A549 (cell line): ENCODE results near the gene NEK1. TPM values are rescaled to one million over a fixed set of nuclear protein-coding genes. Genes with fewer than 3 reads are reported as not detected.
A peak's percentile ranks its signal among the peaks of the same experiment; 100 is the strongest.

Experiments used
- ATAC-seq, 2 experiments: fragments of 200-7000 bp in 1 of 2; fragments of >200 bp in 1 of 2; cut with Nextera tagmentation in 1 of 2; cut with Tn5 transposase in 1 of 2; 3 replicates each; pipeline versions ENCODE4 v1.8.0 to v1.9.1; 2018 to 2020; ENCODE audit warnings: mild to moderate bottlenecking in 1 of 2, moderate library complexity in 1 of 2
- CTCF ChIA-PET: fragments of 300-600 bp; sonication (Branson Sonifier 250); formaldehyde crosslinking; extraction: SDS; loops from one replicate; lab custom pipeline; 2021; ENCODE audit warnings: antibody characterized with exemption, inconsistent platforms; lab: Yijun Ruan, JAX
- POLR2A ChIA-PET: fragments of 350-600 bp; formaldehyde crosslinking; extraction: SDS; loops from one replicate; lab custom pipeline; 2021; ENCODE audit warnings: antibody characterized with exemption, inconsistent platforms; lab: Yijun Ruan, JAX
- DNase-seq, 2 experiments: peaks; one replicate each; pipeline versions ENCODE4 v3.0.0 to v3.0.0-alpha.2; 2011 to 2016; ENCODE audit warnings: low read depth in 1 of 2, low spot score in 1 of 2
- FAIRE-seq: peaks from 2 replicates; lab custom pipeline; 2011; peaks lifted over from hg19 to GRCh38; lab: Jason Lieb, UNC
- H3K27ac ChIP-seq, 2 experiments: fragments of >200 bp; sonication (Bioruptor Twin); formaldehyde crosslinking; 3 replicates each; pipeline ENCODE4 v1.5.1; 2016 to 2017
- H3K4me1 ChIP-seq: fragments of >200 bp; sonication (Bioruptor Twin); formaldehyde crosslinking; 3 replicates; pipeline ENCODE4 v1.6.1; 2016
- H3K4me2 ChIP-seq: fragments of >200 bp; sonication (Bioruptor Twin); formaldehyde crosslinking; 3 replicates; pipeline ENCODE4 v1.6.1; 2016
- H3K4me3 ChIP-seq: fragments of >200 bp; sonication (Bioruptor Twin); formaldehyde crosslinking; 3 replicates; pipeline ENCODE4 v1.5.1; 2016
- H3K9me3 ChIP-seq: fragments of >200 bp; sonication (Bioruptor Twin); formaldehyde crosslinking; 3 replicates; pipeline ENCODE4 v1.6.1; 2016
- ATOH8 ChIP-seq: fragments of 250-450 bp; sonication (Bioruptor Pico); IDR thresholded peaks from 2 replicates; pipeline ENCODE4 v1.5.0; 2020; ENCODE audit warnings: low read depth, mild to moderate bottlenecking, moderate library complexity
- BCL3 ChIP-seq: fragments of >200 bp; sonication (Bioruptor Twin); formaldehyde crosslinking; IDR thresholded peaks from 3 replicates; pipeline ENCODE4 v1.6.1; 2016
- CEBPB ChIP-seq, 2 experiments: fragments of >200 bp in 1 of 2; sonication (Bioruptor Twin) in 1 of 2; formaldehyde crosslinking in 1 of 2; IDR thresholded peaks; 2 replicates each; pipeline ENCODE4 v1.6.1; 2012 to 2016
- CHD4 ChIP-seq: fragments of 200-600 bp; sonication (generic); IDR thresholded peaks from 2 replicates; pipeline ENCODE4 v1.6.1; 2016; ENCODE audit warnings: antibody characterized with exemption, mild to moderate bottlenecking, borderline replicate concordance
- CTCF ChIP-seq: fragments of >200 bp; sonication (Bioruptor Twin); formaldehyde crosslinking; IDR thresholded peaks from 3 replicates; pipeline ENCODE4 v1.5.1; 2016
- EHF ChIP-seq: fragments of 250-450 bp; sonication (Bioruptor Pico); IDR thresholded peaks from 2 replicates; pipeline ENCODE4 v1.5.0; 2020; ENCODE audit warnings: mild to moderate bottlenecking
- ELK1 ChIP-seq: fragments of 150-350 bp; IDR thresholded peaks from 2 replicates; pipeline ENCODE4 v1.6.1; 2014; ENCODE audit warnings: low read depth, mild to moderate bottlenecking, low read length
- FOSB ChIP-seq: fragments of 250-450 bp; sonication (Bioruptor Pico); IDR thresholded peaks from 2 replicates; pipeline ENCODE4 v1.5.0; 2020; ENCODE audit warnings: mild to moderate bottlenecking, moderate library complexity
- GATA3 ChIP-seq: IDR thresholded peaks from 2 replicates; pipeline ENCODE4 v1.6.1; 2012; ENCODE audit warnings: borderline replicate concordance
- HDAC2 ChIP-seq: fragments of 200-600 bp; sonication (generic); IDR thresholded peaks from 2 replicates; pipeline ENCODE4 v1.6.1; 2016
- HMGXB4 ChIP-seq: fragments of 250-450 bp; sonication (Bioruptor Pico); IDR thresholded peaks from 2 replicates; pipeline ENCODE4 v1.5.0; 2021; ENCODE audit warnings: mild to moderate bottlenecking, moderate library complexity, borderline replicate concordance
- HOXA7 ChIP-seq: fragments of 250-450 bp; sonication (Bioruptor Pico); IDR thresholded peaks from 2 replicates; pipeline ENCODE4 v1.5.0; 2020; ENCODE audit warnings: mild to moderate bottlenecking, moderate library complexity
- KDM5A ChIP-seq: fragments of 200-600 bp; sonication (generic); IDR thresholded peaks from 2 replicates; pipeline ENCODE4 v1.6.1; 2016; ENCODE audit warnings: antibody characterized with exemption, mild to moderate bottlenecking
- MAFK ChIP-seq: fragments of 450-650 bp; IDR thresholded peaks from 2 replicates; pipeline ENCODE4 v1.6.1; 2014; ENCODE audit not compliant: partially characterized antibody
- MAX ChIP-seq: IDR thresholded peaks from 2 replicates; pipeline ENCODE4 v1.6.1; 2012
- NR3C1 ChIP-seq: fragments of >200 bp; sonication (Bioruptor Twin); formaldehyde crosslinking; IDR thresholded peaks from 3 replicates; pipeline ENCODE4 v1.6.1; 2017
- PBX3 ChIP-seq: IDR thresholded peaks from 2 replicates; pipeline ENCODE4 v1.6.1; 2012
- PHF8 ChIP-seq: fragments of 200-600 bp; sonication (generic); IDR thresholded peaks from 2 replicates; pipeline ENCODE4 v1.6.1; 2016; ENCODE audit warnings: low read depth, mild to moderate bottlenecking, antibody characterized with exemption, moderate library complexity, borderline replicate concordance
- RAD21 ChIP-seq, 2 experiments: fragments of >200 bp in 1 of 2; sonication (Bioruptor Twin) in 1 of 2; formaldehyde crosslinking in 1 of 2; IDR thresholded peaks in 1 of 2; conservative IDR thresholded peaks in 1 of 2; 2 replicates in 1 of 2; 3 replicates in 1 of 2; pipeline ENCODE4 v1.6.1; 2012 to 2018; ENCODE audit warnings: inconsistent platforms in 1 of 2
- RFX5 ChIP-seq: fragments of 450-650 bp; IDR thresholded peaks from 2 replicates; pipeline ENCODE4 v1.7.1; 2014; ENCODE audit warnings: antibody characterized with exemption, mild to moderate bottlenecking, moderate library complexity
- SMC3 ChIP-seq: fragments of >200 bp; sonication (Bioruptor Twin); formaldehyde crosslinking; IDR thresholded peaks from 3 replicates; pipeline ENCODE4 v1.6.1; 2018; ENCODE audit warnings: inconsistent platforms
- SREBF2 ChIP-seq: fragments of 450-650 bp; IDR thresholded peaks from 2 replicates; pipeline ENCODE4 v1.6.1; 2014; ENCODE audit warnings: mild to moderate bottlenecking, moderate library complexity
- TFCP2L1 ChIP-seq: fragments of 250-450 bp; sonication (Bioruptor Pico); IDR thresholded peaks from 2 replicates; pipeline ENCODE4 v1.5.0; 2021; ENCODE audit warnings: mild to moderate bottlenecking
- USF2 ChIP-seq: fragments of 450-650 bp; IDR thresholded peaks from 2 replicates; pipeline ENCODE4 v1.6.1; 2014; ENCODE audit warnings: antibody characterized with exemption
- ZC3H11A ChIP-seq: fragments of 450-650 bp; IDR thresholded peaks from 2 replicates; pipeline ENCODE4 v1.6.1; 2014; ENCODE audit warnings: antibody characterized with exemption, mild to moderate bottlenecking
- ZNF302 ChIP-seq: fragments of 250-450 bp; sonication (Bioruptor Pico); IDR thresholded peaks from 2 replicates; pipeline ENCODE4 v1.9.0; 2021; ENCODE audit warnings: inconsistent platforms, mild to moderate bottlenecking, moderate library complexity
- ZSCAN20 ChIP-seq: fragments of 250-450 bp; sonication (Bioruptor Pico); IDR thresholded peaks from 2 replicates; pipeline ENCODE4 v1.8.0; 2022; ENCODE audit warnings: mild to moderate bottlenecking, moderate library complexity
- WGBS: methylation state at CpG from one replicate; pipeline ENCODE4 v1.1.6; 2017; ENCODE audit errors: missing lambda C conversion rate; 5-methylcytosine and 5-hydroxymethylcytosine counted together
- polyA plus RNA-seq, 4 experiments: library from polyadenylated mRNA; depleted of rRNA in 3 of 4; stranded (reverse); fragments of >200 nt; fragmentation: RNase III in 1 of 4; extraction: RNeasy Plus Mini Kit Qiagen cat#74134 plus additional on column Dnase treatment in 1 of 4; gene quantifications; 2 replicates in 3 of 4; 3 replicates in 1 of 4; pipeline ENCODE4 v1.2.3, GENCODE V29; 2011 to 2017

NEK1 gene
- polyA plus RNA-seq, 2 of the 4 experiments (the other 2 are of a cell fraction): 3.2 to 5.8 TPM

- Histone ChIP-seq H3K9me3 (no peaks in the 10 kb centered on the region), H3K4me1 (peaks cover 12% of the 10 kb centered on the region; the same call in 1 of the 3 replicates), H3K4me3 (peak overlapping the region; percentile 78), H3K4me2 (peak overlapping the region; percentile 86), H3K27ac (peak overlapping the region; percentile 65 to 97)
- DNase-seq (peak; percentile 44 to 77), FAIRE-seq (no peak), ATAC-seq (peak; percentile 69 to 83)
- ChIA-PET POLR2A (interaction anchor here (0.6 to 1.8 kb wide), 3 partner anchors 11 to 413 kb away, joined by 3 to 9 read pairs (median 6); partner anchors contain the start of gene MFAP3L), CTCF (interaction anchor here (0.6 to 2.6 kb wide), 23 partner anchors 9 to 460 kb away, joined by 3 to 17 read pairs (median 4); no protein-coding TSS in a partner anchor)
- WGBS: 6% methylated on average over 9 of the region's 9 CpGs
- TF ChIP-seq ZNF302 (CRISPR knock-in tag): no peak
- TF ChIP-seq MAFK: peak; percentile 33
- no peak for TF ChIP-seq NR3C1
- no peak for TF ChIP-seq BCL3
- TF ChIP-seq ELK1: no peak
- no peak for TF ChIP-seq HOXA7 (CRISPR knock-in tag)
- no peak for TF ChIP-seq USF2
- TF ChIP-seq SMC3: peak; percentile 58
- no peak for TF ChIP-seq HMGXB4 (CRISPR knock-in tag)
- peak; percentile 76 for TF ChIP-seq CTCF
- TF ChIP-seq CEBPB (IDR thresholded peaks at IDR 0.05): no peak
- TF ChIP-seq SREBF2: no peak
- TF ChIP-seq RAD21 (conservative IDR thresholded peaks at IDR 0.05 in 1 of 2, IDR thresholded peaks at IDR 0.05 in 1 of 2): peak; percentile 64 to 73
- TF ChIP-seq MAX: no peak
- no peak for TF ChIP-seq CHD4
- no peak for TF ChIP-seq PHF8
- peak; percentile 30; the same call in 1 of the 2 replicates for TF ChIP-seq GATA3
- TF ChIP-seq FOSB (CRISPR knock-in tag): no peak
- no peak for TF ChIP-seq ZC3H11A
- TF ChIP-seq PBX3: no peak
- TF ChIP-seq ZSCAN20 (CRISPR knock-in tag): no peak
- TF ChIP-seq EHF (CRISPR knock-in tag): no peak
- TF ChIP-seq ATOH8 (CRISPR knock-in tag): no peak
- TF ChIP-seq KDM5A: peak; percentile 61
- TF ChIP-seq RFX5: no peak
- TF ChIP-seq TFCP2L1 (CRISPR knock-in tag): no peak
- no peak for TF ChIP-seq HDAC2
Observed at GRCh38 chr4:169612871-169613859, 782 bp upstream of the NEK1 start.
